ENCODE measurements around the gene RBM19.

DNA sequence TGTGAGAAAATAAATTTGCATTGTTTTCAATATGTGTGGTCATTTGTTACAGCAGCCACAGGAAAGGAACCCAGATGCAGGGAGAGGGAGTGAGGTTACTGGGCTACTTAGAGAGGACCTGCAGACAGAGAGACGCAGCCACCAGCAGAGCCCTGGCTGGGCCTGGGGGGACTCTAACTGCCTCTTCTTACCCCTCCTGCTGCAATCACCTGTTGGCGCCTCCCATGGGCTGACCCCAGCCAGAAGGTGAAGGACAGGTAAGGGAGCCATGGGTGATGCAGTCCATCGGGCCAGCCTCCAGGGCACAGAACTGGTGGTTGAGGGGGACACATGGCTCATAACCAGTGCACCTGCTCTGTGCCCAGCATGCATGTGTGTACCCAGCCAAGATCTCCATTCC is 15.8 kb upstream of the RBM19 start:
- TF ChIP-seq POLR2AphosphoS5 (IDR thresholded peaks at IDR 0.05; ENCODE audit: low read depth, low read length) (no peak), FOXP2 (optimal IDR thresholded peaks at IDR 0.05; ENCODE audit: borderline replicate concordance, extremely low read depth, extremely low read length, insufficient read depth) (no peak)
- TF ChIP-seq, protein P1, sequence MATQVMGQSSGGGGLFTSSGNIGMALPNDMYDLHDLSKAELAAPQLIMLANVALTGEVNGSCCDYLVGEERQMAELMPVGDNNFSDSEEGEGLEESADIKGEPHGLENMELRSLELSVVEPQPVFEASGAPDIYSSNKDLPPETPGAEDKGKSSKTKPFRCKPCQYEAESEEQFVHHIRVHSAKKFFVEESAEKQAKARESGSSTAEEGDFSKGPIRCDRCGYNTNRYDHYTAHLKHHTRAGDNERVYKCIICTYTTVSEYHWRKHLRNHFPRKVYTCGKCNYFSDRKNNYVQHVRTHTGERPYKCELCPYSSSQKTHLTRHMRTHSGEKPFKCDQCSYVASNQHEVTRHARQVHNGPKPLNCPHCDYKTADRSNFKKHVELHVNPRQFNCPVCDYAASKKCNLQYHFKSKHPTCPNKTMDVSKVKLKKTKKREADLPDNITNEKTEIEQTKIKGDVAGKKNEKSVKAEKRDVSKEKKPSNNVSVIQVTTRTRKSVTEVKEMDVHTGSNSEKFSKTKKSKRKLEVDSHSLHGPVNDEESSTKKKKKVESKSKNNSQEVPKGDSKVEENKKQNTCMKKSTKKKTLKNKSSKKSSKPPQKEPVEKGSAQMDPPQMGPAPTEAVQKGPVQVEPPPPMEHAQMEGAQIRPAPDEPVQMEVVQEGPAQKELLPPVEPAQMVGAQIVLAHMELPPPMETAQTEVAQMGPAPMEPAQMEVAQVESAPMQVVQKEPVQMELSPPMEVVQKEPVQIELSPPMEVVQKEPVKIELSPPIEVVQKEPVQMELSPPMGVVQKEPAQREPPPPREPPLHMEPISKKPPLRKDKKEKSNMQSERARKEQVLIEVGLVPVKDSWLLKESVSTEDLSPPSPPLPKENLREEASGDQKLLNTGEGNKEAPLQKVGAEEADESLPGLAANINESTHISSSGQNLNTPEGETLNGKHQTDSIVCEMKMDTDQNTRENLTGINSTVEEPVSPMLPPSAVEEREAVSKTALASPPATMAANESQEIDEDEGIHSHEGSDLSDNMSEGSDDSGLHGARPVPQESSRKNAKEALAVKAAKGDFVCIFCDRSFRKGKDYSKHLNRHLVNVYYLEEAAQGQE (IDR thresholded peaks at IDR 0.05; ENCODE audit: insufficient read depth in 1 of 2, low read depth in 2 of 2, low read length in 2 of 2), result no peak

Data from PFSK-1 (cell line).